Astrocyte of the cerebellum (primary cell): ENCODE data around the gene RANGRF.
A peak's percentile ranks its signal among the peaks of the same experiment; 100 is the strongest.

ENCODE experiments used
- DNase-seq: peaks from one replicate; pipeline ENCODE4 v3.0.0-alpha.2; 2011; ENCODE audit warnings: low read depth
- H3K4me3 ChIP-seq: 2 replicates; pipeline ENCODE4 v1.5.1; 2011; ENCODE audit warnings: mild to moderate bottlenecking, low read depth, low read length, moderate library complexity
- CTCF ChIP-seq: IDR thresholded peaks from 2 replicates; pipeline ENCODE4 v1.5.1; 2012; ENCODE audit warnings: low read length, low read depth, moderate library complexity, mild to moderate bottlenecking; ENCODE audit errors: missing control alignments
- in situ Hi-C: cut with HindIII; loops from 2 replicates; pipeline ENCODE4 v1.10.0; 2017; ENCODE audit warnings: low sequenced_read_pairs

RANGRF gene

GRCh38 chr17:8327303-8327649 is 38.8 kb downstream of the RANGRF start:
- no peak for DNase-seq
- H3K4me3 ChIP-seq, result peak overlapping the region; percentile 35
- in situ Hi-C loops, result no loop called here
- no peak for TF ChIP-seq CTCF

GRCh38 chr17:8332128-8332527 is 43.7 kb downstream of the RANGRF start:
- no peak for DNase-seq
- no peak for TF ChIP-seq CTCF
- H3K4me3 ChIP-seq, result no peak overlapping the region
- in situ Hi-C loops, result no loop called here

- no peak for TF ChIP-seq CTCF
- H3K4me3 ChIP-seq, result no peak overlapping the region
- in situ Hi-C loops, result no loop called here
- DNase-seq, result no peak
Observed at GRCh38 chr17:8332688-8333087, 44.2 kb downstream of the RANGRF start.

- TF ChIP-seq CTCF, result no peak
- in situ Hi-C loops, result no loop called here
- no peak overlapping the region for H3K4me3 ChIP-seq
- no peak for DNase-seq
Observed at GRCh38 chr17:8333281-8333680, 44.8 kb downstream of the RANGRF start.

- in situ Hi-C loops, result no loop called here
- H3K4me3 ChIP-seq, result no peak overlapping the region
- no peak for DNase-seq
- TF ChIP-seq CTCF, result no peak
Observed at GRCh38 chr17:8337802-8338752, 49.6 kb downstream of the RANGRF start.

- TF ChIP-seq CTCF, result no peak
- in situ Hi-C loops, result no loop called here
- no peak overlapping the region for H3K4me3 ChIP-seq
- no peak for DNase-seq
Observed at GRCh38 chr17:8338753-8339140, 50.3 kb downstream of the RANGRF start.
